H1 (cell line): ENCODE measurements around the gene ZNF625. TPM values are rescaled to one million over a fixed set of nuclear protein-coding genes. Genes with fewer than 3 reads are reported as not detected.

ENCODE experiments used
- CTCF ChIA-PET: fragments of 300-600 bp; sonication (Branson Sonifier 250); formaldehyde crosslinking; loops from one replicate; lab custom pipeline; 2021; ENCODE audit not compliant: partially characterized antibody; lab: Charles Lee
- POLR2A ChIA-PET: fragments of 300-600 bp; sonication (Branson Sonifier 250); formaldehyde crosslinking; loops from one replicate; lab custom pipeline; 2021; ENCODE audit warnings: inconsistent platforms; ENCODE audit not compliant: partially characterized antibody; lab: Charles Lee
- DNase-seq, 2 experiments: peaks; one replicate each; pipeline versions ENCODE4 v3.0.0 to v3.0.0-alpha.2; 2010 to 2022; ENCODE audit warnings: low spot score in 2 of 2, low read depth in 1 of 2, mixed read lengths in 1 of 2
- FAIRE-seq: peaks from 2 replicates; lab custom pipeline; 2011; peaks lifted over from hg19 to GRCh38; lab: Jason Lieb, UNC
- H2AFZ ChIP-seq: 2 replicates; pipeline ENCODE4 v1.8.1; 2012; ENCODE audit warnings: low read length, inconsistent platforms
- H2AK5ac ChIP-seq: 2 replicates; pipeline ENCODE4 v1.6.1; 2013; ENCODE audit warnings: low read depth, low read length
- H2BK120ac ChIP-seq: replicated peaks from 2 replicates; pipeline ENCODE3; 2013; ENCODE audit warnings: low read depth, low read length, inconsistent platforms
- H2BK12ac ChIP-seq: 2 replicates; pipeline ENCODE4 v1.6.1; 2013; ENCODE audit warnings: low read depth, low read length
- H2BK15ac ChIP-seq: 2 replicates; pipeline ENCODE4 v1.6.1; 2013; ENCODE audit warnings: low read length
- H2BK20ac ChIP-seq: 2 replicates; pipeline ENCODE4 v1.6.1; 2013; ENCODE audit warnings: low read length
- H2BK5ac ChIP-seq: 2 replicates; pipeline ENCODE4 v1.6.1; 2013; ENCODE audit warnings: low read depth, low read length
- H3K14ac ChIP-seq: 2 replicates; pipeline ENCODE4 v1.6.1; 2013; ENCODE audit warnings: inconsistent platforms; ENCODE audit not compliant: insufficient read length
- H3K18ac ChIP-seq: 2 replicates; pipeline ENCODE4 v1.6.1; 2013; ENCODE audit warnings: low read length; ENCODE audit errors: extremely low read depth
- H3K23ac ChIP-seq: 2 replicates; pipeline ENCODE4 v1.6.1; 2013; ENCODE audit warnings: inconsistent platforms; ENCODE audit not compliant: insufficient read length
- H3K23me2 ChIP-seq: 2 replicates; pipeline ENCODE4 v1.6.1; 2013; ENCODE audit warnings: low read depth, low read length
- H3K27ac ChIP-seq: 2 replicates; pipeline ENCODE4 v1.6.1; 2011; ENCODE audit warnings: low read depth, low read length, inconsistent platforms
- H3K27me3 ChIP-seq, 4 experiments: replicated peaks in 1 of 4; 1 replicate in 1 of 4; 2 replicates in 3 of 4; pipeline versions ENCODE4 v1.6.1 to v1.8.1; 2011 to 2013; ENCODE audit warnings: low read length in 3 of 4, mild to moderate bottlenecking in 3 of 4, inconsistent platforms in 2 of 4, mixed read lengths in 2 of 4, moderate library complexity in 1 of 4; ENCODE audit not compliant: control insufficient read depth in 3 of 4, insufficient read depth in 3 of 4; ENCODE audit errors: extremely low read depth in 1 of 4
- H3K36me3 ChIP-seq, 4 experiments: 2 replicates each; pipeline versions ENCODE4 v1.6.1 to v1.8.1; 2011 to 2013; ENCODE audit warnings: mild to moderate bottlenecking in 4 of 4, low read length in 3 of 4, moderate library complexity in 2 of 4, control low read depth in 1 of 4, inconsistent platforms in 1 of 4; ENCODE audit not compliant: insufficient read depth in 4 of 4, control insufficient read depth in 2 of 4
- H3K4ac ChIP-seq: replicated peaks from 2 replicates; pipeline ENCODE3; 2013; ENCODE audit warnings: low read length, low read depth, mixed read lengths, inconsistent platforms; ENCODE audit not compliant: insufficient read length
- H3K4me1 ChIP-seq, 4 experiments: replicated peaks in 1 of 4; 1 replicate in 1 of 4; 2 replicates in 3 of 4; pipeline versions ENCODE4 v1.6.1 to v1.8.1; 2011 to 2013; ENCODE audit warnings: low read length in 3 of 4, inconsistent platforms in 2 of 4, mixed read lengths in 1 of 4; ENCODE audit not compliant: insufficient read depth in 4 of 4, control insufficient read depth in 3 of 4
- H3K4me2 ChIP-seq, 2 experiments: 2 replicates each; pipeline versions ENCODE4 v1.6.1 to v1.8.1; 2011 to 2013; ENCODE audit warnings: low read depth in 2 of 2, low read length in 2 of 2, control low read depth in 1 of 2, inconsistent platforms in 1 of 2, mild to moderate bottlenecking in 1 of 2; ENCODE audit not compliant: insufficient read depth in 1 of 2
- H3K4me3 ChIP-seq, 4 experiments: fragments of 200-600, 300-600 bp in 1 of 4; sonication (generic), shearing (Covaris generic), sonication (Bioruptor Twin) in 1 of 4; 2 replicates each; pipeline versions ENCODE4 v1.5.1 to v1.8.1; 2011 to 2016; ENCODE audit warnings: low read length in 4 of 4, low read depth in 3 of 4, control low read depth in 2 of 4, inconsistent platforms in 2 of 4, mild to moderate bottlenecking in 2 of 4, mixed read lengths in 1 of 4, moderate library complexity in 1 of 4; ENCODE audit not compliant: insufficient read depth in 2 of 4; ENCODE audit errors: extremely low read depth in 1 of 4
- H3K56ac ChIP-seq: replicated peaks from 2 replicates; pipeline ENCODE3; 2013; ENCODE audit warnings: low read depth, mild to moderate bottlenecking, mixed read lengths, low read length, inconsistent platforms; ENCODE audit not compliant: insufficient read length
- H3K79me1 ChIP-seq: 2 replicates; pipeline ENCODE4 v1.6.1; 2013; ENCODE audit warnings: low read depth, low read length, control low read depth
- H3K79me2 ChIP-seq, 2 experiments: 2 replicates each; pipeline versions ENCODE4 v1.6.1 to v1.8.1; 2012 to 2013; ENCODE audit warnings: low read length in 2 of 2, mild to moderate bottlenecking in 2 of 2, inconsistent platforms in 1 of 2; ENCODE audit not compliant: insufficient read depth in 2 of 2, control insufficient read depth in 1 of 2
- H3K9ac ChIP-seq, 4 experiments: replicated peaks in 1 of 4; 1 replicate in 1 of 4; 2 replicates in 3 of 4; pipeline versions ENCODE4 v1.6.1 to v1.8.1; 2011 to 2013; ENCODE audit warnings: low read depth in 3 of 4, low read length in 3 of 4, control low read depth in 2 of 4, mild to moderate bottlenecking in 2 of 4, moderate library complexity in 2 of 4, inconsistent platforms in 1 of 4; ENCODE audit errors: extremely low read depth in 1 of 4
- H3K9me3 ChIP-seq, 2 experiments: 2 replicates each; pipeline versions ENCODE4 v1.6.1 to v1.8.1; 2012 to 2013; ENCODE audit warnings: mild to moderate bottlenecking in 2 of 2, moderate library complexity in 2 of 2, control low read depth in 1 of 2, inconsistent platforms in 1 of 2, low read depth in 1 of 2, low read length in 1 of 2, mixed read lengths in 1 of 2; ENCODE audit not compliant: insufficient read depth in 2 of 2
- H4K20me1 ChIP-seq, 2 experiments: replicated peaks in 1 of 2; 2 replicates each; pipeline versions ENCODE3 to v1.8.1; 2011 to 2013; ENCODE audit warnings: inconsistent platforms in 2 of 2, low read length in 2 of 2, mild to moderate bottlenecking in 1 of 2; ENCODE audit not compliant: insufficient read depth in 2 of 2, control insufficient read depth in 1 of 2
- H4K5ac ChIP-seq: 2 replicates; pipeline ENCODE4 v1.6.1; 2013; ENCODE audit warnings: low read length, low read depth, mixed read lengths, inconsistent platforms; ENCODE audit not compliant: insufficient read length
- H4K8ac ChIP-seq: 2 replicates; pipeline ENCODE4 v1.8.0; 2013; ENCODE audit warnings: mild to moderate bottlenecking, moderate library complexity, low read length, inconsistent platforms; ENCODE audit not compliant: insufficient read depth; ENCODE audit errors: extremely low read depth
- H4K91ac ChIP-seq: replicated peaks from 2 replicates; pipeline ENCODE3; 2013; ENCODE audit warnings: low read length, mixed read lengths, inconsistent platforms; ENCODE audit not compliant: insufficient read length
- WGBS, 2 experiments: shearing (Covaris generic) in 1 of 2; methylation state at CpG; one replicate each; pipeline versions ENCODE4 v1.1.6 to v1.1.7; 2013 to 2015; ENCODE audit warnings: low lambda C conversion rate in 2 of 2, mixed read lengths in 2 of 2, inconsistent platforms in 1 of 2, low coverage in 1 of 2, missing lambda C conversion rate in 1 of 2; ENCODE audit not compliant: insufficient replicate concordance in 2 of 2, insufficient coverage in 1 of 2, insufficient read length in 1 of 2; ENCODE audit errors: extremely low coverage in 1 of 2, missing lambda C conversion rate in 1 of 2; 5-methylcytosine and 5-hydroxymethylcytosine counted together
- polyA plus RNA-seq, 7 experiments: library from polyadenylated mRNA; depleted of rRNA in 3 of 7; stranded (reverse) in 5 of 7; unstranded in 2 of 7; fragments of >200 nt in 5 of 7; fragments of 200-250 nt in 2 of 7; gene quantifications; 1 replicate in 5 of 7; 2 replicates in 1 of 7; 4 replicates in 1 of 7; pipeline versions ENCODE4 v1.2.1 to v1.2.3, GENCODE V29; 2011 to 2013; ENCODE audit warnings: missing spikeins in 2 of 7, mixed read lengths in 2 of 7
- total RNA-seq: library from RNA; stranded (reverse); fragmentation: NEBNext Ultra II Directional; extraction: Animal tissue kit (Norgen Biotek cat#: 25700); gene quantifications from 2 replicates; pipeline ENCODE4 v1.2.1, GENCODE V29; 2021

Gene ZNF625
- total and polyA plus RNA-seq, 2 of the 8 experiments (the other 6 are each of a cell fraction or from before 2014, with no cell fraction given): 2.5 to 26.8 TPM

GRCh38 chr19:12159773-12160414 is 3.4 kb upstream of the ZNF625 start:
- H3K4me3 ChIP-seq: no peak overlapping the region
- H2BK5ac ChIP-seq: no peak overlapping the region
- FAIRE-seq: no peak
- no peak overlapping the region for H2BK20ac ChIP-seq
- H3K23ac ChIP-seq: no peak overlapping the region
- no peak overlapping the region for H3K9ac ChIP-seq
- H3K14ac ChIP-seq: no peak overlapping the region
- H2BK15ac ChIP-seq: no peak overlapping the region; the same call in 1 of the 2 replicates
- POLR2A ChIA-PET: interaction anchor here (0.9 to 3.5 kb wide), 4 partner anchors 9 to 171 kb away, joined by 3 to 11 read pairs (median 4); partner anchors contain the start of genes ZNF20 and ZNF878
- H4K8ac ChIP-seq: no peak overlapping the region
- H2AK5ac ChIP-seq: no peak overlapping the region
- no peak overlapping the region for H3K18ac ChIP-seq
- peaks cover 5% of the 10 kb centered on the region; the same call in 1 of the 2 replicates for H3K79me1 ChIP-seq
- no peak overlapping the region for H4K5ac ChIP-seq
- CTCF ChIA-PET: interaction anchor here (0.8 to 2.0 kb wide), 3 partner anchors 185 to 278 kb away, joined by 3 to 5 read pairs (median 4); no protein-coding TSS in a partner anchor
- H4K20me1 ChIP-seq: peaks cover under 1 to 5% of the 10 kb centered on the region in 2 experiments
- no peak overlapping the region for H3K4ac ChIP-seq
- no peaks in the 10 kb centered on the region for H3K36me3 ChIP-seq
- no peak overlapping the region for H2AFZ ChIP-seq
- DNase-seq: no peak
- H3K79me2 ChIP-seq: peaks cover 3 to 24% of the 10 kb centered on the region in 2 experiments
- H3K9me3 ChIP-seq: peaks cover 0 to 5% of the 10 kb centered on the region in 2 experiments; a peak in 1 of 4 replicates
- no peak overlapping the region for H3K56ac ChIP-seq
- no peak overlapping the region for H2BK120ac ChIP-seq
- H3K27me3 ChIP-seq: no peaks in the 10 kb centered on the region
- WGBS, 2 experiments: 94% methylated on average over 22 of the region's 25 CpGs; no CpG with 5 or more reads in 1 of the 2 experiments
- H4K91ac ChIP-seq: no peak overlapping the region
- peaks cover 10% of the 10 kb centered on the region for H3K23me2 ChIP-seq
- no peak overlapping the region for H3K4me2 ChIP-seq
- no peak overlapping the region for H2BK12ac ChIP-seq
- H3K4me1 ChIP-seq: peaks cover 2 to 6% (median 3%) of the 10 kb centered on the region in 4 experiments; a peak in 5 of 7 replicates
- no peak overlapping the region for H3K27ac ChIP-seq
